ENCODE data around the gene ZEB2.

ZEB2 gene

GRCh38 chr2:144357623-144358373 is 162.1 kb downstream of the ZEB2 start:
- no peak overlapping the region for H3K4me3 ChIP-seq (ENCODE audit: low read depth, low read length)
- TF ChIP-seq, protein P1, sequence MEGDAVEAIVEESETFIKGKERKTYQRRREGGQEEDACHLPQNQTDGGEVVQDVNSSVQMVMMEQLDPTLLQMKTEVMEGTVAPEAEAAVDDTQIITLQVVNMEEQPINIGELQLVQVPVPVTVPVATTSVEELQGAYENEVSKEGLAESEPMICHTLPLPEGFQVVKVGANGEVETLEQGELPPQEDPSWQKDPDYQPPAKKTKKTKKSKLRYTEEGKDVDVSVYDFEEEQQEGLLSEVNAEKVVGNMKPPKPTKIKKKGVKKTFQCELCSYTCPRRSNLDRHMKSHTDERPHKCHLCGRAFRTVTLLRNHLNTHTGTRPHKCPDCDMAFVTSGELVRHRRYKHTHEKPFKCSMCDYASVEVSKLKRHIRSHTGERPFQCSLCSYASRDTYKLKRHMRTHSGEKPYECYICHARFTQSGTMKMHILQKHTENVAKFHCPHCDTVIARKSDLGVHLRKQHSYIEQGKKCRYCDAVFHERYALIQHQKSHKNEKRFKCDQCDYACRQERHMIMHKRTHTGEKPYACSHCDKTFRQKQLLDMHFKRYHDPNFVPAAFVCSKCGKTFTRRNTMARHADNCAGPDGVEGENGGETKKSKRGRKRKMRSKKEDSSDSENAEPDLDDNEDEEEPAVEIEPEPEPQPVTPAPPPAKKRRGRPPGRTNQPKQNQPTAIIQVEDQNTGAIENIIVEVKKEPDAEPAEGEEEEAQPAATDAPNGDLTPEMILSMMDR (IDR thresholded peaks at IDR 0.05; ENCODE audit: low read depth, low read length), result no peak

DNA sequence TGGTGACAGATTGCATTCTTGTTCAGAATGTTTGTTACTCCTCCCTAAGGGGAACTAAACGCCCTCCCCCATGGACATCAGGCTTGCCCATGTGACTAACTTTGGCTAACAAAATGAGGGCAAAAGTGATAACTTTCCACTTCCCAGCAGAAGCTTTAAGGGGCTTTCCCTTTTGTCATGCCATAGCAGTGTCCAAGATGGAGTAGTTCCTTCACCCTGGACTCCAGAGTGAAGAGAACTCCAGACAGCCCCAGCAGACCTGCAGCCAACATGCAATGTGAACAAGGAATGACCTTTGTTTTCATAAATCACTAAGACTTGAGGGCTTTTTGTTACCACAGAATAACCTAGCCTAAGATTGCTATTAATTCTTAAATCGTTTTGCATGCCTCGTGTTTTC is 163.5 kb downstream of the ZEB2 start:
- H3K4me3 ChIP-seq (ENCODE audit: low read depth, low read length), result no peak overlapping the region
- TF ChIP-seq, protein P1 (IDR thresholded peaks at IDR 0.05; ENCODE audit: low read depth, low read length), result no peak

DNA sequence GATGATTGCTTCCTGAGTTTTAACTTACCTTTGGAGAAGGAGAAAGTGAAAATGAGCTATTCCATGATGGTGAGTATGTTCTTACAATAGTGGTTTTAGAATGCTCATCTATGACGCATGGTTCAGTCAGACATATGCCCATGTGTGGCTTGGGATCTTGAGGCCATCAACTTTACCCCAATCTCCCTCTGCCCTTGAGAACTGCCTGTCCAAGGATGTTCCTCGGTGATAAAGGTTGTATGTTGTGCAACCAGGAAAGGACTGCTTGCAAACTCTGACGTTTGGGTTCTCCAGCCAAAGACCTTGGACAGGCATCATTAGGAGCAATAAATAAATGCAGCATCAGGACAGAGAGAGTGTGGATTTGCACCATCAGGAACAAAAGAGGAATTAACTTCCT is 165.0 kb downstream of the ZEB2 start:
- no peak overlapping the region for H3K4me3 ChIP-seq (ENCODE audit: low read depth, low read length)
- TF ChIP-seq, protein P1 (IDR thresholded peaks at IDR 0.05; ENCODE audit: low read depth, low read length), result no peak

DNA sequence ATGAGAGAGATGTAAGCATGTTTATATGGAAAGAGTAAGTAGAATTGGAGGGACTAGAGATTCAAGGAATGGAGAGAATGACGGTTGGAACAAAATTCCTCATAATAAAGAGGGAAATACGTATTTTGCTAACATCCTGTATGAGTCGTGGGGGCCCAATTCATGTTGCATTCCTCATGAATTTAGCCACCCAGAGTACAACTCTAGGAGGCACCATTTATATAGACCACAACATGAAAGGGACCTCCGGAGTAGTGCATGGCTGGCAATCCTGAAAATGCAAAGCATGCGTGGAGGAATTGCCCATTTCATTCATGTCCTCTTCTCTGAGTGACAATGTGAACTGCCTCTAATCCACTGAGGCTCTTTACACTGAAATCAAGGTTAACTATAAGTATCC is 168.2 kb downstream of the ZEB2 start:
- H3K4me3 ChIP-seq (ENCODE audit: low read depth, low read length), result no peak overlapping the region
- TF ChIP-seq, protein P1 (IDR thresholded peaks at IDR 0.05; ENCODE audit: low read depth, low read length), result no peak

- no peak overlapping the region for H3K4me3 ChIP-seq (ENCODE audit: low read depth, low read length)
- TF ChIP-seq, protein P1 (IDR thresholded peaks at IDR 0.05; ENCODE audit: low read depth, low read length), result no peak
These were observed 169.6 kb downstream of the ZEB2 start for GRCh38 chr2:144350151-144350802.

DNA sequence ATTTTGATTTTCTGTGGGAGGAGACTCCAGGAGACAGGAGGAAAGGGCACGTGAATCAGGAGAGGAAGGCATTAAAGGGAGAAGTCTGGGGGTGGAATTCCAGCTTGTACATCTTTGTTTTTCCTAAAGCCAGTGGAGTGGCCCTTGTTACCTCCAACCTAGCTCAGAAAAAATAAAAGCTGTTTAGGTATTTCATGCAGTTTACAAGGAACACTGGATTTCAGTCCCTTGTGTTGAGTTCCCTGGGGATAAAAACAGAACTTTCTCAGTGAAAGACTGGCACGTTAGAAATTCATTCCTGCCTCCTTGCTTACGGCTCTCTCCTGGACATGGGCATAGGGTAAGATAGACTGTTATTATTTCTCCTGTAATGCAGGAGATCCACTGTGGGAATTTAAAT is 170.2 kb downstream of the ZEB2 start:
- no peak overlapping the region for H3K4me3 ChIP-seq (ENCODE audit: low read depth, low read length)
- TF ChIP-seq, protein P1 (IDR thresholded peaks at IDR 0.05; ENCODE audit: low read depth, low read length), result no peak

DNA sequence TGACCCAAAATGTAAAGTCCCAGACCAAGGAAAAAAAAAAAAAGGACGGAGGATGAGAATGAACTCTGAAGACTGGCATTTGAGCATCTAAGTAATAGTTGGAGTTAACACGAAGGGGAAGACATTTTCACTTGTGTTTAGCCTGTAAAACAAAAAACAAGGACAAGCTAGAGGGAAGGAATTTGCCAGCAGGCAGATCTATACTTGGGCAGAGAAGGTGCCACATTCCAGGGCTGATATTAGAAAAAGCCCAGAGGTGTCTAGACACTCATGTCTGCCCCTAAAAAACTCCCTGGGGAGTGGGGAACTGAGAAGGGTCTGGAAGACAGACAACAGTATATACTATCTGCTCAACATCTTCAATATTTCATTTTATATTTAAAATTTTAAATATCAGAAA is 171.1 kb downstream of the ZEB2 start:
- TF ChIP-seq, protein P1 (IDR thresholded peaks at IDR 0.05; ENCODE audit: low read depth, low read length), result no peak
- H3K4me3 ChIP-seq (ENCODE audit: low read depth, low read length), result no peak overlapping the region

All from WI38 (cell line).